ENCODE data around the gene RNF181.
"Not testable (repeated sequence)": the region's sequence is repeated elsewhere in the genome, so short reads cannot be mapped to it uniquely, and the experiment has no call there.

Gene RNF181

DNA sequence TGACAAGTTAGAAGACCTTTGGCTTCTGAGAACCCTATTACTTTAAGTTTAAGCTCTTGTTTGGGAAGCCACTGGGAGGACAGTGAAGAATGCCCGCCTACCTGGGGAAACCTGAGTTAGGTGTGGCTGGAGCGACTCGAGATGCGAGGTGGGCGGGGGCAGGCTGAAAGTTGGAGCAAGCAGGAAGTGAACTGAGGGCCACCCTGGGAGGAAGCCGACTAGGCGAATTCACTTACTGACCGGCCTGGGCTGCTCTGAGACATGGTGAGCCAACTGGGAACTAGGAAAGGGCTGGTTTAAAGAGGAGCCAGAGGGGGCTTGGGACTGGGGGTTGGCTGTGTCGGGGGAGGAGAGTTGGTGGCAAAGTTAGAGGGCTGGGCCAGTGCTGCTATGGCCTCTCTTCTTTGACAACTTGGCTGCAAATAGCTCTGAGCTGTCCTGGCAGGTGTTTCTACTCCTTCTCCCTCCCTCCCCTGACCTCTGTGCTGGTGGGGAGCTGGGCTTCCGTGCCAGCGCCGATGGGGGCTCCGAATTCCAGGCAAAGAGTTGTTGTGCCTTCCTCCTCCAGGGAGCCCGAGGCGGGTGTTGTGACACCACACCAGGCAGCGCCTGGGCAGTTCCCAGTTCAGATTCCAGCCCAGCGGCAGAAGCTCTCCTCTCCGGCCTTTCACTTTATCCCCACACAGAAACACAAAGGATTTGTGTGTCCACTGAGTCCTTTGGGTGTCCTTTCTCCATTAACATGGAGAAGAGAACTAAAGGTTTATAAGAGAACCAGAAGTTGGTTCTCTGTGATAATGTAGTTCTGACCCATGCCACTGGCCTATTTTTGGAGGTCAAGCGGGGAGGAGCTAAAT, 17.9 kb upstream of the RNF181 start, which contains the start of gene VAMP8:
TSS of gene VAMP8 (plus strand) at position 201 of the 857 bp plus-strand sequence. CDS start at position 262, 61 bp downstream.
- no peak for DNase-seq

GRCh38 chr2:85578243-85579180, 17.0 kb upstream of the RNF181 start:
- no peak for DNase-seq

- DNase-seq, result no peak
Observed at GRCh38 chr2:85579266-85579935, 16.1 kb upstream of the RNF181 start.

DNA sequence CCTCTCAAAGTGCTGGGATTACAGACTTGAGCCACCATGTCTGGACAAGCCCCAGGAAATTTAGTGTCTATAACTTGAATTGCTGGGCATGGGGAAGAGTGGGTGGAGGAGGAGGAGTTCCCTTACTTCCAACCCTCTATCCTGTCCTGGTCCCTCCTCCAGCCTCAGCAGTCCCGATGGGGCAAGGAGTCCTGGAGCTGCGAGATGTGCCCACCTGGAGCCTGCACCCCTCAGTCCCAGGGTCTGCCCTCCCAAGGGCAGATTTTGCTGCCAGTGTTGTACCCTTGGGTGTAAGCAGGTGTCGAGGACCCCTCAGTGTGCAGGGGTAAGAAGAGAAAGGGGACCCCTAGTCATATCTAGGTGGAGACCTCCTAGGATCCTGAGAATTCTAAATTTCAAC, 15.3 kb upstream of the RNF181 start:
- no peak for DNase-seq

GRCh38 chr2:85582492-85582891, 13.1 kb upstream of the RNF181 start:
- no peak for DNase-seq

DNA sequence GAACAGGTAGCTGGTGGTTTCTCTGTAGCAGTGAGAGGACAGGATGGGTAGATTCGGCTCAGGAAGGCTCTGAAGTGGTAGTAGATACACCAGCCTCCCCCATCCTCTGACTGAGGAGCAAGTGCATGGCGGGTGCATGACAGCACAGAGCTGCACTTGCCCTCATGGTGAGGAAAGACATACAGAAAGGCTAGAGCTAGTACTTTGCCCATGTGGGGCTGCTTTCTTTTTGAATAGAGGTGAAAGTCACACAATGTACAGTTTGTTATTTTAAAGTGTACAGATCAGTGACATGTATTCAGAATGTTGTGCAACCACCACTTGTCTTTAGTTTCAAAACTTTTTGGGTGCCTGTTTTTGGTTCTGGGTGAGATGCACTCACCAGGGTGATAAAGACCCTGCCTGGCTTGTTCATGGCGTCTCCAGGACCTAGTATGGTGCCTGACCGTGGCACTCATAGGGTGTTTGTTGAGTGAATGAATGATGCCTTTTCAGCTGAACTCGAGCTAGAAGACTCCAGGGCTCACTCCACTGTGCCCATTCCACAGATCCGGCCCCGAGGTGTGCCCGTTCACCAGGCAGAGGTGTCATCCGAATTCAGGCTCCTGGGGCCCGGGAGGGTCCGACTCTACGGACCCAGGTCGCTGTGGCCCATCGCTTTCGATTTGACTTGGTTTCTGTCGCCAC, 11.7 kb upstream of the RNF181 start:
- DNase-seq, result no peak

- DNase-seq, result no peak
Observed at GRCh38 chr2:85584354-85584856, 11.1 kb upstream of the RNF181 start, which contains the start of gene VAMP5. VAMP5 (plus strand) TSS chr2:85584431; CDS start chr2:85584491, 60 bp downstream.

- no peak for DNase-seq
Observed at GRCh38 chr2:85584857-85585780, 10.4 kb upstream of the RNF181 start.

DNA sequence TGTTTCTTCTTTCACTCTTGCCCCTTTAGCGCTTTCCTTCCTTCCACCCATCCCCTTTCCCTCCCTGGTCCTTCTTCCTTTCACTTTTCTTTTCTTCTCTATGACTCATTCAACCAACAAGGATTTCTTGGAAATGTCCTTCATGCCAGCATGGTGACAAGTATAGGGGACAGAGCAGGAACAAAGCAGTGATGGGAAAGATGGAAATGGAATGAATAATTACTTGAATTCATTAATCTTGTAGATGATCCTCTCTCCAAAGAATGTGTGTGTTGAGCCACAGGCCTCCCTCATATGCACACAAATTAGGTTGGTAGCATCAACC, 9.8 kb upstream of the RNF181 start:
- DNase-seq, result no peak

- DNase-seq, result no peak
Observed at GRCh38 chr2:85588236-85588635, 7.3 kb upstream of the RNF181 start.

DNA sequence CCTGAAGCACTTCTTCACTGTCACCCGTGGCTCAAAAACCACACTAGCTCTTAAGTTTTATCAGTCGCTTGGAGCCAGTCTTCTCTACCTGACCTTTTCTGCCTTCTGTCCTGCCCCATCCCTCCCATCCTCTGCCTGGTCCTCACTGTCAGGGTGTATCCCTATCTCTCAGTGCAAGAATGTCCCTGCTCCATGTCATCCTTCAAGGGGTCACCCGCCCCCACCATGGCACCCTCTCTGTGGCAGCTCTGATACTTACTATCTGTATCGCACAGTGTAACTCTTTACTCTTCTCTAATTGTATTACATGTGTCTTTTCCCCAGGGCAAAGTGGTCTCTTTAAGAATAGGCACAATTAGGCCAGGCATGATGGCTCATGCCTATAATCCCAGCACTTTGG, 6.9 kb upstream of the RNF181 start:
- no peak for DNase-seq

- DNase-seq, result no peak
Observed at GRCh38 chr2:85589181-85589580, 6.4 kb upstream of the RNF181 start.

- DNase-seq, result no peak
Observed at GRCh38 chr2:85589982-85590791, 5.4 kb upstream of the RNF181 start.

- no peak for DNase-seq
Observed at GRCh38 chr2:85590950-85591349, 4.6 kb upstream of the RNF181 start.

GRCh38 chr2:85591563-85591962, 4.0 kb upstream of the RNF181 start:
- DNase-seq, result no peak

- not testable (repeated sequence) for DNase-seq
Observed at GRCh38 chr2:85592299-85592698, 3.2 kb upstream of the RNF181 start.

GRCh38 chr2:85593023-85593422, 2.5 kb upstream of the RNF181 start:
- no peak for DNase-seq

DNA sequence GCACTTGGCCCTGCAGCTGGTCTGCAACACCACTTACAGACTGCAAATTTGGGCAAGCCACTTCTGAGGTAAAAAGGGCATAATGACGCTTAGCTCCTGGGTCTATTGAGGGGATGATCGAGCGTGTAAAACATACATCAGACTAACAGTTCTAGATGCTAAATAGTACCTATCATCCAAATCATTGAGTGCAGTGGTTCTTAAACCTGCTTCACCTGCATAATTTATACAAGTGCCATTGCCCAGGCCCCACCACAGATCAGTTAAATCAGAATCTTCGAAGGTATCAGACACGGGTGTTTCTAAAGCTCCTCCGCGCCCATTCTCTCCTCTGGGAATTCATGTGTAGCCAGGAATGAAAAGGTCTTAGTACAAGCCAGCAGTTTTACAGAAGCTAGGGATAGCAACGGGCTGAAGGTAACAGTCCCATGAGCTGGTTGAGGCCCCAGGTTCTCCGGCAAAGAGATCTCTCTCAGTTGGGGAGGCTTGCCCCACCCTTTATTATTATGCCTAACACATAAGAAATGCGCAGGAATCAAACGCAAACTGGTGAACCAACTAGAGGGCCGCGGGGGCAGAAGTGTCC, 737 bp upstream of the RNF181 start:
- DNase-seq, result no peak

GRCh38 chr2:85596026-85596333, 435 bp downstream of the RNF181 start:
- DNase-seq, result no peak
